HepG2 (cell line): ENCODE measurements around the gene CUL2. TPM values are rescaled to one million over a fixed set of nuclear protein-coding genes. Genes with fewer than 3 reads are reported as not detected.

Experiments used
- ARNT2 ChIP-seq: sonication (generic); formaldehyde crosslinking; IDR thresholded peaks from 2 replicates; pipeline ENCODE4 v1.8.0; 2022; ENCODE audit warnings: mild to moderate bottlenecking, low read depth, missing genetic modification reagents, moderate library complexity
- BATF2 ChIP-seq: sonication (generic); formaldehyde crosslinking; IDR thresholded peaks from 2 replicates; pipeline ENCODE4 v1.8.0; 2022; ENCODE audit warnings: mild to moderate bottlenecking, missing genetic modification reagents, moderate library complexity
- FOXO4 ChIP-seq: sonication (generic); formaldehyde crosslinking; conservative IDR thresholded peaks from 2 replicates; pipeline ENCODE4 v1.8.1; 2023; ENCODE audit warnings: missing genetic modification reagents
- MNT ChIP-seq: fragments of 450-650 bp; IDR thresholded peaks from 2 replicates; pipeline ENCODE4 v1.6.1; 2016
- RFX1 ChIP-seq: fragments of 450-650 bp; IDR thresholded peaks from 2 replicates; pipeline ENCODE4 v1.6.1; 2017
- SRF ChIP-seq: IDR thresholded peaks from 2 replicates; pipeline ENCODE4 v1.6.1; 2011; ENCODE audit warnings: mild to moderate bottlenecking, low read depth, low read length, moderate library complexity
- TFDP2 ChIP-seq: sonication (generic); formaldehyde crosslinking; IDR thresholded peaks from 2 replicates; pipeline ENCODE4 v1.4.0; 2020; ENCODE audit warnings: missing genetic modification reagents
- ZFX ChIP-seq: sonication (generic); formaldehyde crosslinking; IDR thresholded peaks from 2 replicates; pipeline ENCODE4 v1.4.0; 2020; ENCODE audit warnings: mild to moderate bottlenecking, low read depth, missing genetic modification reagents, moderate library complexity
- ZHX1 ChIP-seq: sonication (generic); formaldehyde crosslinking; IDR thresholded peaks from 2 replicates; pipeline ENCODE4 v1.8.1; 2022; ENCODE audit warnings: low read depth, mild to moderate bottlenecking, missing genetic modification reagents
- ZNF10 ChIP-seq: sonication (generic); formaldehyde crosslinking; IDR thresholded peaks from 2 replicates; pipeline ENCODE4 v1.4.0; 2020; ENCODE audit warnings: mild to moderate bottlenecking, low read depth, missing genetic modification reagents, borderline replicate concordance
- ZNF513 ChIP-seq: sonication (generic); formaldehyde crosslinking; conservative IDR thresholded peaks from 2 replicates; pipeline ENCODE4 v1.5.0; 2020; ENCODE audit warnings: missing genetic modification reagents
- ZNF574 ChIP-seq: sonication (generic); formaldehyde crosslinking; IDR thresholded peaks from 2 replicates; pipeline ENCODE4 v1.4.0; 2020; ENCODE audit warnings: missing genetic modification reagents
- polyA plus RNA-seq, 8 experiments: library from polyadenylated mRNA; depleted of rRNA in 3 of 8; stranded (reverse) in 7 of 8; unstranded in 1 of 8; fragments of >200 nt; fragmentation: Illumina TruSeq in 4 of 8; extraction: Trizol in 4 of 8; gene quantifications; 2 replicates each; pipeline versions ENCODE4 v1.2.1 to v1.2.3, GENCODE V29; 2011 to 2016; ENCODE audit warnings: low read depth in 4 of 8, missing spikeins in 1 of 8, mixed read lengths in 1 of 8; ENCODE audit not compliant: insufficient read depth in 1 of 8
- total RNA-seq, 5 experiments: library from RNA; depleted of rRNA; stranded (reverse); fragments of >200 nt; fragmentation: Illumina TruSeq; extraction: Trizol; gene quantifications; 2 replicates each; pipeline ENCODE4 v1.2.3, GENCODE V29; 2016; ENCODE audit warnings: low read depth in 1 of 5
- TF ChIP-seq, protein P1 (sequence below): sonication (generic); formaldehyde crosslinking; IDR thresholded peaks from 2 replicates; pipeline ENCODE4 v1.4.0; 2020; ENCODE audit warnings: missing genetic modification reagents

CUL2 gene
- total and polyA plus RNA-seq, 2 of the 13 experiments (the other 11 are each of a cell fraction or from before 2014, with no cell fraction given): 9.6 to 33.1 TPM

- TF ChIP-seq ZHX1 (CRISPR knock-in tag) (peak; percentile 98), MNT (no peak), ZNF10 (CRISPR knock-in tag) (no peak), FOXO4 (CRISPR knock-in tag) (no peak), BATF2 (CRISPR knock-in tag) (no peak; the same call in 1 of the 2 replicates), ARNT2 (CRISPR knock-in tag) (0 out of 2 replicates have a peak, but pooled peaks have one; percentile 36), SRF (no peak), TFDP2 (CRISPR knock-in tag) (peak; percentile 45), ZFX (CRISPR knock-in tag) (peak; percentile 74), ZNF513 (no peak), ZNF574 (CRISPR knock-in tag) (peak; percentile 47), RFX1 (no peak)
- TF ChIP-seq, protein P1, sequence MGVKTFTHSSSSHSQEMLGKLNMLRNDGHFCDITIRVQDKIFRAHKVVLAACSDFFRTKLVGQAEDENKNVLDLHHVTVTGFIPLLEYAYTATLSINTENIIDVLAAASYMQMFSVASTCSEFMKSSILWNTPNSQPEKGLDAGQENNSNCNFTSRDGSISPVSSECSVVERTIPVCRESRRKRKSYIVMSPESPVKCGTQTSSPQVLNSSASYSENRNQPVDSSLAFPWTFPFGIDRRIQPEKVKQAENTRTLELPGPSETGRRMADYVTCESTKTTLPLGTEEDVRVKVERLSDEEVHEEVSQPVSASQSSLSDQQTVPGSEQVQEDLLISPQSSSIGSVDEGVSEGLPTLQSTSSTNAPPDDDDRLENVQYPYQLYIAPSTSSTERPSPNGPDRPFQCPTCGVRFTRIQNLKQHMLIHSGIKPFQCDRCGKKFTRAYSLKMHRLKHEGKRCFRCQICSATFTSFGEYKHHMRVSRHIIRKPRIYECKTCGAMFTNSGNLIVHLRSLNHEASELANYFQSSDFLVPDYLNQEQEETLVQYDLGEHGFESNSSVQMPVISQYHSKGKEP (CRISPR knock-in tag): no peak
Observed at GRCh38 chr10:35126530-35127288, 36.6 kb upstream of the CUL2 start, which contains the start of gene CREM (continued).
